ENCODE data around the gene TEKT5. TPM values are rescaled to one million over a fixed set of nuclear protein-coding genes. Genes with fewer than 3 reads are reported as not detected.
A peak's percentile ranks its signal among the peaks of the same experiment; 100 is the strongest.
"Not testable (repeated sequence)": the region's sequence is repeated elsewhere in the genome, so short reads cannot be mapped to it uniquely, and the experiment has no call there.

The TEKT5 gene
- polyA plus RNA-seq, 12 donors = 0.16 to 0.29 TPM; not detected in 10

GRCh38 chr16:10685709-10686108 lies 9.0 kb downstream of the TEKT5 start:
- DNase-seq = no peak

GRCh38 chr16:10684511-10685151 lies 10.1 kb downstream of the TEKT5 start:
- DNase-seq = peak; percentile 30

GRCh38 chr16:10683170-10683569 lies 11.6 kb downstream of the TEKT5 start:
- DNase-seq = no peak

GRCh38 chr16:10682604-10683003 lies 12.1 kb downstream of the TEKT5 start:
- no peak for DNase-seq

- DNase-seq = no peak
Observed at GRCh38 chr16:10681310-10682308, 13.1 kb downstream of the TEKT5 start.

GRCh38 chr16:10679921-10680320 lies 14.8 kb downstream of the TEKT5 start:
- no peak for DNase-seq

GRCh38 chr16:10679441-10679840 lies 15.3 kb downstream of the TEKT5 start:
- DNase-seq = not testable (repeated sequence)

GRCh38 chr16:10678655-10679054 lies 16.1 kb downstream of the TEKT5 start:
- no peak for DNase-seq

GRCh38 chr16:10676284-10676683 lies 18.4 kb downstream of the TEKT5 start:
- DNase-seq = no peak

- DNase-seq = no peak
Observed at GRCh38 chr16:10675861-10676260, 18.9 kb downstream of the TEKT5 start.

- DNase-seq = no peak
Observed at GRCh38 chr16:10675216-10675615, 19.5 kb downstream of the TEKT5 start.

GRCh38 chr16:10671729-10672128 lies 23.0 kb downstream of the TEKT5 start:
- no peak for DNase-seq

- no peak for DNase-seq
Observed at GRCh38 chr16:10669791-10670190, 24.9 kb downstream of the TEKT5 start.

GRCh38 chr16:10668322-10669045 lies 26.2 kb downstream of the TEKT5 start:
- peak; percentile 15 for DNase-seq

GRCh38 chr16:10667239-10667638 lies 27.5 kb downstream of the TEKT5 start:
- no peak for DNase-seq

- DNase-seq = no peak
Observed at GRCh38 chr16:10666291-10666690, 28.4 kb downstream of the TEKT5 start.

- no peak for DNase-seq
Observed at GRCh38 chr16:10665166-10665565, 29.6 kb downstream of the TEKT5 start.

GRCh38 chr16:10664720-10665126 lies 30.0 kb downstream of the TEKT5 start:
- no peak for DNase-seq

GRCh38 chr16:10663744-10664143 lies 31.0 kb downstream of the TEKT5 start:
- DNase-seq = no peak

GRCh38 chr16:10663146-10663545 lies 31.6 kb downstream of the TEKT5 start:
- peak; percentile 87 for DNase-seq

- no peak for DNase-seq
Observed at GRCh38 chr16:10662212-10662611, 32.5 kb downstream of the TEKT5 start.

GRCh38 chr16:10661737-10662136 lies 33.0 kb downstream of the TEKT5 start:
- no peak for DNase-seq

All from muscle of arm (tissue), 12 donors.